PC-3 (cell line): ENCODE results near the gene OR11L1.

ENCODE experiments used
- EZH2 ChIP-seq: fragments of 300-600 bp; sonication (generic); IDR thresholded peaks from one replicate; pipeline ENCODE4 v1.6.1; 2017; ENCODE audit warnings: antibody characterized with exemption, mild to moderate bottlenecking, low read length; ENCODE audit not compliant: unreplicated experiment
- TF ChIP-seq, protein P1 (sequence below): fragments of 300-600 bp; sonication (generic); conservative IDR thresholded peaks from 2 replicates; pipeline ENCODE4 v1.5.1; 2017; ENCODE audit warnings: antibody characterized with exemption, low read depth, mild to moderate bottlenecking, low read length

DNA sequence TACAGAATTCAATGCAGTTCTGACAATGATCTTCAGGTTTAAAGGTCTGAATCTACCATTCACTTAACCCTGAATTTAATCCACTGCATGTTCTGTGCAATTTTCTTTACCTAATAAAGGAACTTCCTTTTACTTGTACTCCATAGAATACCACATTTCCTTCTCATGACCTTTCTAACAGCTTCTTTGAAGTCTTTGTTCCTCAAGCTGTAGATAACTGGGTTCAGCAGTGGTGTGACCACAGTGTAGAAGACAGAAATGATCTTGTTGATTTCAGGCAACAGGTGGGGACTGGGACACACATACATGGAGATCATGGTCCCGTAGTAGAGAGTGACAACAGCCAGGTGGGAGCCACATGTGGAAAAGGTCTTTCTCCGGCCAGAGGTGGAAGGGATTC is 878 bp downstream of the OR11L1 start:
- TF ChIP-seq, protein P1, sequence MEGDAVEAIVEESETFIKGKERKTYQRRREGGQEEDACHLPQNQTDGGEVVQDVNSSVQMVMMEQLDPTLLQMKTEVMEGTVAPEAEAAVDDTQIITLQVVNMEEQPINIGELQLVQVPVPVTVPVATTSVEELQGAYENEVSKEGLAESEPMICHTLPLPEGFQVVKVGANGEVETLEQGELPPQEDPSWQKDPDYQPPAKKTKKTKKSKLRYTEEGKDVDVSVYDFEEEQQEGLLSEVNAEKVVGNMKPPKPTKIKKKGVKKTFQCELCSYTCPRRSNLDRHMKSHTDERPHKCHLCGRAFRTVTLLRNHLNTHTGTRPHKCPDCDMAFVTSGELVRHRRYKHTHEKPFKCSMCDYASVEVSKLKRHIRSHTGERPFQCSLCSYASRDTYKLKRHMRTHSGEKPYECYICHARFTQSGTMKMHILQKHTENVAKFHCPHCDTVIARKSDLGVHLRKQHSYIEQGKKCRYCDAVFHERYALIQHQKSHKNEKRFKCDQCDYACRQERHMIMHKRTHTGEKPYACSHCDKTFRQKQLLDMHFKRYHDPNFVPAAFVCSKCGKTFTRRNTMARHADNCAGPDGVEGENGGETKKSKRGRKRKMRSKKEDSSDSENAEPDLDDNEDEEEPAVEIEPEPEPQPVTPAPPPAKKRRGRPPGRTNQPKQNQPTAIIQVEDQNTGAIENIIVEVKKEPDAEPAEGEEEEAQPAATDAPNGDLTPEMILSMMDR = no peak
- no peak for TF ChIP-seq EZH2
